ENCODE measurements around the gene EPHX1. TPM values are rescaled to one million over a fixed set of nuclear protein-coding genes. Genes with fewer than 3 reads are reported as not detected.

The EPHX1 gene
- total RNA-seq, 1 experiment from 2014 or later, result 54.6 TPM

GRCh38 chr1:225777058-225777582 is 32.8 kb upstream of the EPHX1 start:
- ChIA-PET POLR2A (ENCODE audit: unreplicated experiment) (interaction anchor here (0.5 to 1.2 kb wide), 5 partner anchors 121 to 285 kb away, joined by 3 to 9 read pairs (median 4); partner anchors contain the start of gene H3-3A), CTCF (interaction anchor here (0.5 to 1.7 kb wide), 10 partner anchors 33 to 296 kb away, joined by 3 to 14 read pairs (median 4); partner anchors contain the start of gene EPHX1)
- BruUV-seq (replicated peaks), result no TSS peak
- H3K79me2 ChIP-seq (ENCODE audit: low read length), result peaks cover 54% of the 10 kb centered on the region
- H3K4me1 ChIP-seq (ENCODE audit: insufficient read depth, low read length), result peaks cover 50% of the 10 kb centered on the region
- no peaks in the 10 kb centered on the region for H3K9me2 ChIP-seq (replicated peaks; ENCODE audit: low read length)
- DNase-seq, result peak; percentile 35
- ATAC-seq, result peak; percentile 1
- peak overlapping the region; percentile 91 for H3K9ac ChIP-seq (ENCODE audit: low read length)
- peak overlapping the region; percentile 78 for H3K4me3 ChIP-seq (ENCODE audit: low read length)
- peaks cover 31% of the 10 kb centered on the region for H4K20me1 ChIP-seq (ENCODE audit: low read length)
- H3K9me3 ChIP-seq (ENCODE audit: low read length), result no peaks in the 10 kb centered on the region
- H3K27ac ChIP-seq (ENCODE audit: low read length), result peak overlapping the region; percentile 37
- peak overlapping the region; percentile 82 for H2AFZ ChIP-seq (ENCODE audit: low read length)
- no peaks in the 10 kb centered on the region for H3K27me3 ChIP-seq (ENCODE audit: low read length)
- H3K36me3 ChIP-seq (ENCODE audit: low read depth, low read length), result peaks cover 13% of the 10 kb centered on the region
- H3K4me2 ChIP-seq (ENCODE audit: low read length), result peak overlapping the region; percentile 90
- intact Hi-C loops (cut with micrococcal nuclease), result loop anchor here (1.0 to 5.0 kb wide), 4 partner anchors 33 to 302 kb away; partner anchors contain the start of genes EPHX1 and TMEM63A
- peaks cover 9% of the 10 kb centered on the region for H3F3A ChIP-seq (ENCODE audit: low read length, unreplicated experiment)
- TF ChIP-seq EZH2 (IDR thresholded peaks at IDR 0.05; ENCODE audit: low read length, unreplicated experiment), result no peak
- TF ChIP-seq EZH2phosphoT487 (IDR thresholded peaks at IDR 0.05; ENCODE audit: borderline replicate concordance, low read length), result no peak
- no peak for TF ChIP-seq CTCF (conservative IDR thresholded peaks at IDR 0.05; ENCODE audit: low read depth, low read length)

GRCh38 chr1:225777583-225778336 is 32.2 kb upstream of the EPHX1 start, which contains the start of gene SRP9:
Gene SRP9, plus strand, starts transcription at chr1:225777826. Its CDS starts 115 bp downstream, at chr1:225777941.
- Histone ChIP-seq H4K20me1 (ENCODE audit: low read length) (peaks cover 37% of the 10 kb centered on the region), H3K9ac (ENCODE audit: low read length) (peak within 1 kb of the TSS; percentile 91), H3K79me2 (ENCODE audit: low read length) (peaks cover 60% of the 10 kb centered on the region), H3K27ac (ENCODE audit: low read length) (peak within 1 kb of the TSS; percentile 84), H3K36me3 (ENCODE audit: low read depth, low read length) (peaks cover 18% of the 10 kb centered on the region), H3K4me2 (ENCODE audit: low read length) (peak within 1 kb of the TSS; percentile 90), H3K9me3 (ENCODE audit: low read length) (no peaks in the 10 kb centered on the region), H3K27me3 (ENCODE audit: low read length) (no peaks in the 10 kb centered on the region), H3K4me3 (ENCODE audit: low read length) (peak within 1 kb of the TSS; percentile 78), H3K4me1 (ENCODE audit: insufficient read depth, low read length) (peaks cover 46% of the 10 kb centered on the region), H3K9me2 (replicated peaks; ENCODE audit: low read length) (no peaks in the 10 kb centered on the region), H3F3A (ENCODE audit: low read length, unreplicated experiment) (peaks cover 7% of the 10 kb centered on the region), H2AFZ (ENCODE audit: low read length) (peak within 1 kb of the TSS; percentile 82)
- ATAC-seq, result peak; percentile 92
- CTCF ChIA-PET, result interaction anchor here (0.5 to 1.7 kb wide), 11 partner anchors 33 to 305 kb away, joined by 3 to 14 read pairs (median 4); partner anchors contain the start of gene EPHX1
- no peak for TF ChIP-seq EZH2phosphoT487 (IDR thresholded peaks at IDR 0.05; ENCODE audit: borderline replicate concordance, low read length)
- TF ChIP-seq CTCF (conservative IDR thresholded peaks at IDR 0.05; ENCODE audit: low read depth, low read length), result peak; percentile 94
- intact Hi-C loops (cut with micrococcal nuclease), result loop anchor here (1.0 to 5.0 kb wide), 4 partner anchors 33 to 302 kb away; partner anchors contain the start of genes EPHX1 and TMEM63A
- POLR2A ChIA-PET (ENCODE audit: unreplicated experiment), result interaction anchor here (0.5 to 1.2 kb wide), 12 partner anchors 95 to 317 kb away, joined by 3 to 14 read pairs (median 5); partner anchors contain the start of gene H3-3A
- TSS peak; percentile 93 for BruUV-seq (replicated peaks)
- peak; percentile 100 for DNase-seq
